ENCODE measurements around the gene PTPRG.

DNA sequence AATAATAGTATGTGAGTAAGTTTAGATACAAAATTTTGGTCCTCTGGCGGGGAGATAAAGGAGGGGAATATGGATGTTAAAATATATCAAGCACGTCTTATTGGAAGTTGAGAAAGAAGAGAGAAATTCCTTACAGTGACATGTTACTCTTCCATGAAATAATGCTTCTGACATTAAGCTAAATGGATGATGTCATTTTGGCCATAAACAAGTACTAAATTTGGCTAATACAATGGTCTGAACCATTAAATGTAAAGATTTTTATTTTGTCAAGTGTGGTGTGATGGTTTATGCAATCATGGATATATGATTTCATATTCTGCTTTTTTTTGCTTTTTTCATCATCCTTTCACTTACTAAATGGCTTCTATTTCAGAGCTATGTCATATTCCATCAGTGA lies 406.6 kb downstream of the PTPRG start:
- TF ChIP-seq, protein P1, sequence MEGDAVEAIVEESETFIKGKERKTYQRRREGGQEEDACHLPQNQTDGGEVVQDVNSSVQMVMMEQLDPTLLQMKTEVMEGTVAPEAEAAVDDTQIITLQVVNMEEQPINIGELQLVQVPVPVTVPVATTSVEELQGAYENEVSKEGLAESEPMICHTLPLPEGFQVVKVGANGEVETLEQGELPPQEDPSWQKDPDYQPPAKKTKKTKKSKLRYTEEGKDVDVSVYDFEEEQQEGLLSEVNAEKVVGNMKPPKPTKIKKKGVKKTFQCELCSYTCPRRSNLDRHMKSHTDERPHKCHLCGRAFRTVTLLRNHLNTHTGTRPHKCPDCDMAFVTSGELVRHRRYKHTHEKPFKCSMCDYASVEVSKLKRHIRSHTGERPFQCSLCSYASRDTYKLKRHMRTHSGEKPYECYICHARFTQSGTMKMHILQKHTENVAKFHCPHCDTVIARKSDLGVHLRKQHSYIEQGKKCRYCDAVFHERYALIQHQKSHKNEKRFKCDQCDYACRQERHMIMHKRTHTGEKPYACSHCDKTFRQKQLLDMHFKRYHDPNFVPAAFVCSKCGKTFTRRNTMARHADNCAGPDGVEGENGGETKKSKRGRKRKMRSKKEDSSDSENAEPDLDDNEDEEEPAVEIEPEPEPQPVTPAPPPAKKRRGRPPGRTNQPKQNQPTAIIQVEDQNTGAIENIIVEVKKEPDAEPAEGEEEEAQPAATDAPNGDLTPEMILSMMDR (conservative IDR thresholded peaks at IDR 0.05) = no peak
- no peak for TF ChIP-seq ZFX (IDR thresholded peaks at IDR 0.05)
